ENCODE measurements around the gene KCNC4. TPM values are rescaled to one million over a fixed set of nuclear protein-coding genes. Genes with fewer than 3 reads are reported as not detected.
A peak's percentile ranks its signal among the peaks of the same experiment; 100 is the strongest.

The KCNC4 gene
- total RNA-seq, 3 donors from 2014 or later: 3.8 to 12.6 (median 5.2) TPM

DNA sequence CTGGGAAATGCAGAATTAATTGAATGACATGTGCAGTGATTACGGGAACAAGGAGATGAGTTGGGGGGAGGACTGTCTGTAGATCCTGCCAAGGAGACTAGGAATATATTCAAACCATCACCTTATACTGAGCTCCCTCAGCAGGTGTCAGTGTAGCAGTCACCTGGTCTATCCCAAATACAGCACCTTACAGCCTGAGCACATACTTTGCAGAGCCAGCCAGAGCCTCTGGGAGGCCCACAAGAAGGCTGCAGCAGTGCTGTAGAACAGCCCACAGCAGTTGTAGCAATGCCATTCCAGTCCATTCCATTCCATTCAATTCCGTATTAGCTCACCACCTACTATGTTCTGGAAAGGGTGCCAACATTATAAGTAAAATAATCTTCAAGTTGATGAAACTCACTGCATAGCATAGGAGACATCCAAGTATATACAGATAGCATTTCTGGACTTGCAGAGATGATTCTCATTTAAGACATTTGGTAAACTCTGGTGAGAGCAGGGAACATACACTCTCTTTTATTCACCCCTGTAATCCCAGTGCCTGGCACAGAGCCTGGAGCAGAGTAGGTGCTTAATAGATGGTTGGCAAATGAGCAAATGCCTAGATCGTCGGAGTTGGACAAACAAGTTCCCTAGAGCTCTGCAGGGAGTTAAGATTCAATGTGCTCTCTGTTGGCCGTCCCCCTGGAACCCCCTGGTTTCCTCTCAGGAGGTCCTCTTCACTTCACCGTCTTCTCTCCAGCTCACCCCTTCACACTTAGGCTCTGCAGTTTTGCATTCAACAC lies 44.7 kb downstream of the KCNC4 start:
- TF ChIP-seq POLR2A (IDR thresholded peaks at IDR 0.05): no peak
- TF ChIP-seq POLR2AphosphoS5 (IDR thresholded peaks at IDR 0.05): no peak
- Histone ChIP-seq H3K9me3 (no peaks in the 10 kb centered on the region), H3K36me3 (no peaks in the 10 kb centered on the region), H3K27ac (no peak overlapping the region), H3K4me3 (no peak overlapping the region), H3K4me1 (no peaks in the 10 kb centered on the region), H3K27me3 (no peaks in the 10 kb centered on the region)
- peak in 1 of 2 donors; percentile 12 for DNase-seq (ENCODE audit: low spot score in 2 of 2)
- intact Hi-C loops (cut with DNase I; ENCODE audit: low total_unique reads): no loop called here

DNA sequence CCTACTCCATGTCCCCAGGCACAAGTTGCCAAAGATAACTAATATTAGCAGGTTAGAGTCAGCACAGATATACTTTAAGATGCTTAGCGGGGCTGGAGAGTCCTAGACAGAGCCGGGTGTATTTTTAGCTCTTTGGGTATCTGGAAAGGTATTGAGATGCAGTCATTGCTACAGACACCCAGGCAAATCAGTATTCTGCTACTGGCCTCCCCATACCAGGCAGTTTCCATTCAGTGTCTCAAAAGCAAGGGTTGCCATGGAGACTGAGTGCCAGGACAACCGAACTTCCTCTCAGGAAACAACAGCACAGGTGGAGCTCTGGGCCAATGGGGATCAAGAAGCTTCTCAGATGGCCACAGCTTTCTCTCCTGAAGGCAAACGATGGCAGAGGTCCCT lies 45.3 kb downstream of the KCNC4 start:
- TF ChIP-seq POLR2AphosphoS5 (IDR thresholded peaks at IDR 0.05) (no peak), POLR2A (IDR thresholded peaks at IDR 0.05) (no peak)
- TF ChIP-seq, protein P1, sequence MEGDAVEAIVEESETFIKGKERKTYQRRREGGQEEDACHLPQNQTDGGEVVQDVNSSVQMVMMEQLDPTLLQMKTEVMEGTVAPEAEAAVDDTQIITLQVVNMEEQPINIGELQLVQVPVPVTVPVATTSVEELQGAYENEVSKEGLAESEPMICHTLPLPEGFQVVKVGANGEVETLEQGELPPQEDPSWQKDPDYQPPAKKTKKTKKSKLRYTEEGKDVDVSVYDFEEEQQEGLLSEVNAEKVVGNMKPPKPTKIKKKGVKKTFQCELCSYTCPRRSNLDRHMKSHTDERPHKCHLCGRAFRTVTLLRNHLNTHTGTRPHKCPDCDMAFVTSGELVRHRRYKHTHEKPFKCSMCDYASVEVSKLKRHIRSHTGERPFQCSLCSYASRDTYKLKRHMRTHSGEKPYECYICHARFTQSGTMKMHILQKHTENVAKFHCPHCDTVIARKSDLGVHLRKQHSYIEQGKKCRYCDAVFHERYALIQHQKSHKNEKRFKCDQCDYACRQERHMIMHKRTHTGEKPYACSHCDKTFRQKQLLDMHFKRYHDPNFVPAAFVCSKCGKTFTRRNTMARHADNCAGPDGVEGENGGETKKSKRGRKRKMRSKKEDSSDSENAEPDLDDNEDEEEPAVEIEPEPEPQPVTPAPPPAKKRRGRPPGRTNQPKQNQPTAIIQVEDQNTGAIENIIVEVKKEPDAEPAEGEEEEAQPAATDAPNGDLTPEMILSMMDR (IDR thresholded peaks at IDR 0.05): no peak
- Histone ChIP-seq H3K4me1 (no peaks in the 10 kb centered on the region), H3K4me3 (no peak overlapping the region), H3K36me3 (no peaks in the 10 kb centered on the region), H3K27me3 (no peaks in the 10 kb centered on the region), H3K9me3 (no peaks in the 10 kb centered on the region), H3K27ac (no peak overlapping the region)
- intact Hi-C loops (cut with DNase I; ENCODE audit: low total_unique reads): no loop called here
- peak in 1 of 2 donors; percentile 14 for DNase-seq (ENCODE audit: low spot score in 2 of 2)

DNA sequence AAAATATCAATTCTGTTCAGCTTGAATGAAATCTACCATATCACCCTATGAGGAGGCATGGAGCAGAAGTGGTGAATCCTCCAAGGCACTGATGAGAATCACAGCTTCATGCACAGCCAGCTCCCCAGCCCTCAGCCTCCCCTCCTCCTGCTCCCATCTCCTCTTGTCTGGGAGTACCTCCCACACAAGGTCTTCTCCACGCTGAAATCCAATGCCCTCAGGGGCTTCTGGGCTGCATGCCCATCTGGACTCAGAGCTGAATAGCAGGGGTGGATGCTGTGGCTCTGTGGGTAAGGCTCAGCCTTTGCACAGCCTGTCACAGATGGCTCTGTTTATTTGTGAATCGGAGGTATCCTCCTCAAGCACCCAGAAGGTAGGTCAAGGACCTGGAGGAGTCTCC lies 48.6 kb downstream of the KCNC4 start:
- no peaks in the 10 kb centered on the region for H3K36me3 ChIP-seq
- DNase-seq (ENCODE audit: low spot score in 2 of 2): peak in 1 of 2 donors; percentile 68
- no peaks in the 10 kb centered on the region for H3K27me3 ChIP-seq
- peak overlapping the region; percentile 50 to 59 for H3K27ac ChIP-seq
- TF ChIP-seq, protein P1 (IDR thresholded peaks at IDR 0.05): no peak
- no peak for TF ChIP-seq POLR2A (IDR thresholded peaks at IDR 0.05)
- TF ChIP-seq POLR2AphosphoS5 (IDR thresholded peaks at IDR 0.05): no peak
- H3K4me1 ChIP-seq: no peaks in the 10 kb centered on the region
- intact Hi-C loops (cut with DNase I; ENCODE audit: low total_unique reads): no loop called here
- no peak overlapping the region for H3K4me3 ChIP-seq
- no peaks in the 10 kb centered on the region for H3K9me3 ChIP-seq

DNA sequence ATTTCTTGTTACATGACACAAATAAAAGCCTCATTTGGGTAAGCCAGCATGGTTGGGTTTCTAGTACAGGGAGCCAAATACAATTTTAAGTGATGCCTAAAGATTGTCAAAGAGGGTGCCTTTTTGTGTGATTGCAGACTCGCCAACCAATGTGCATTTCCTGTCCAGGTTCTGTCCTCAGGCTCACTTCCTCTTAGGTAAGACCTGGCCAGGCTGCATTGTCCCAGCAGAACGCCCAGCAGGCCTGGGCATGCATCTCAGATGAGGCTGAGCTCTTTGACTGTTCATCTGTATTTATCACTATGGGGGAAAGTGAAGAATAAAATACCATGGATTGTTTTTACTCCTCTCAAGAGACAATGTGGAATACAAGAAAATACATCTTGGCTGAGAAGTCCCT lies 49.7 kb downstream of the KCNC4 start:
- peak in 1 of 2 donors; percentile 79 for DNase-seq (ENCODE audit: low spot score in 2 of 2)
- Histone ChIP-seq H3K27me3 (no peaks in the 10 kb centered on the region), H3K4me1 (no peaks in the 10 kb centered on the region), H3K4me3 (no peak overlapping the region), H3K27ac (peak overlapping the region; percentile 50 to 59), H3K9me3 (no peaks in the 10 kb centered on the region), H3K36me3 (no peaks in the 10 kb centered on the region)
- intact Hi-C loops (cut with DNase I; ENCODE audit: low total_unique reads): no loop called here
- TF ChIP-seq, protein P1 (IDR thresholded peaks at IDR 0.05): no peak
- TF ChIP-seq POLR2A (IDR thresholded peaks at IDR 0.05): no peak
- TF ChIP-seq POLR2AphosphoS5 (IDR thresholded peaks at IDR 0.05): no peak

Other genes starting within 250 kb of the KCNC4 start
- gene AHCYL1, start 225.5 kb upstream of the KCNC4 start, total RNA-seq: 10 to 100 TPM; 67.7 to 75.1 (median 73.8) TPM
- gene STRIP1, start 175.7 kb upstream of the KCNC4 start, total RNA-seq: 10 to 100 TPM; 35.7 to 59.0 (median 56.6) TPM
- gene ALX3, start 139.6 kb upstream of the KCNC4 start, total RNA-seq: under 1 TPM; 0.44 to 0.80 (median 0.66) TPM
- 1 to 10 TPM in 1 of 3 donors, under 1 TPM in 2; 0.29 to 1.6 (median 0.96) TPM for gene UBL4B, start 97.9 kb upstream of the KCNC4 start, total RNA-seq
- gene SLC6A17, start 59.8 kb upstream of the KCNC4 start, total RNA-seq: under 1 TPM; under 0.01 to 0.29 (median under 0.01) TPM
- gene RBM15, start 129.1 kb downstream of the KCNC4 start, total RNA-seq: 10 to 100 TPM; 33.4 to 47.1 (median 35.4) TPM
- gene SLC16A4, start 180.7 kb downstream of the KCNC4 start, total RNA-seq: 10 to 100 TPM in 2 of 3 donors, under 1 TPM in 1; 0.96 to 31.5 (median 14.4) TPM
- gene LAMTOR5, start 197.4 kb downstream of the KCNC4 start, total RNA-seq: 100 to 1,000 TPM; 102 to 117 (median 109) TPM
- 10 to 100 TPM in 1 of 3 donors, under 1 TPM in 2; 0.66 to 42.9 (median 0.73) TPM for gene PROK1, start 240.8 kb downstream of the KCNC4 start, total RNA-seq